ENCODE results near the gene GRM4. TPM values are rescaled to one million over a fixed set of nuclear protein-coding genes. Genes with fewer than 3 reads are reported as not detected.

GRM4 gene
- total and polyA plus RNA-seq, 4 donors = not detected

GRCh38 chr6:34096193-34096592, 49.7 kb downstream of the GRM4 start:
- Histone ChIP-seq H3K9me3 (ENCODE audit: control insufficient read depth in 4 of 4, low read length in 3 of 4) (no peaks in the 10 kb centered on the region), H3K4me3 (ENCODE audit: low read depth in 1 of 3, low read length in 3 of 3) (no peak overlapping the region), H3K9ac (ENCODE audit: low read depth in 1 of 2, low read length in 2 of 2) (no peak overlapping the region), H3K36me3 (ENCODE audit: control insufficient read depth in 4 of 4, insufficient read depth in 3 of 4, low read depth in 1 of 4, low read length in 3 of 4) (no peaks in the 10 kb centered on the region), H3K27me3 (ENCODE audit: control insufficient read depth in 4 of 4, insufficient read depth in 4 of 4, low read length in 3 of 4) (peaks cover 0 to 5% (median 2%) of the 10 kb centered on the region in 4 donors), H3K27ac (ENCODE audit: low read depth in 1 of 2, low read length in 2 of 2) (no peak overlapping the region), H3K4me1 (ENCODE audit: control insufficient read depth in 4 of 4, insufficient read depth in 4 of 4, low read length in 3 of 4) (no peaks in the 10 kb centered on the region)
- TF ChIP-seq GABPA (IDR thresholded peaks at IDR 0.05 in 1 of 2, conservative IDR thresholded peaks at IDR 0.05 in 1 of 2) (no peak), RAD21 (IDR thresholded peaks at IDR 0.05) (no peak), HNF4A (conservative IDR thresholded peaks at IDR 0.05) (no peak), YY1 (IDR thresholded peaks at IDR 0.05) (no peak), JUND (IDR thresholded peaks at IDR 0.05) (no peak), CTCF (IDR thresholded peaks at IDR 0.05; ENCODE audit: low read depth, low read length, missing input control) (no peak), TAF1 (conservative IDR thresholded peaks at IDR 0.05) (no peak), NR2F2 (IDR thresholded peaks at IDR 0.05) (no peak), RXRA (IDR thresholded peaks at IDR 0.05) (no peak), FOXA2 (IDR thresholded peaks at IDR 0.05) (no peak), FOXA1 (IDR thresholded peaks at IDR 0.05) (no peak), SP1 (IDR thresholded peaks at IDR 0.05) (no peak), HNF4G (IDR thresholded peaks at IDR 0.05) (no peak), EGR1 (IDR thresholded peaks at IDR 0.05; ENCODE audit: low read depth in 2 of 2) (no peak), ATF3 (IDR thresholded peaks at IDR 0.05) (no peak)
- TF ChIP-seq, protein P1, sequence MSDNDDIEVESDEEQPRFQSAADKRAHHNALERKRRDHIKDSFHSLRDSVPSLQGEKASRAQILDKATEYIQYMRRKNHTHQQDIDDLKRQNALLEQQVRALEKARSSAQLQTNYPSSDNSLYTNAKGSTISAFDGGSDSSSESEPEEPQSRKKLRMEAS (IDR thresholded peaks at IDR 0.05) = no peak
- TF ChIP-seq, protein P2, sequence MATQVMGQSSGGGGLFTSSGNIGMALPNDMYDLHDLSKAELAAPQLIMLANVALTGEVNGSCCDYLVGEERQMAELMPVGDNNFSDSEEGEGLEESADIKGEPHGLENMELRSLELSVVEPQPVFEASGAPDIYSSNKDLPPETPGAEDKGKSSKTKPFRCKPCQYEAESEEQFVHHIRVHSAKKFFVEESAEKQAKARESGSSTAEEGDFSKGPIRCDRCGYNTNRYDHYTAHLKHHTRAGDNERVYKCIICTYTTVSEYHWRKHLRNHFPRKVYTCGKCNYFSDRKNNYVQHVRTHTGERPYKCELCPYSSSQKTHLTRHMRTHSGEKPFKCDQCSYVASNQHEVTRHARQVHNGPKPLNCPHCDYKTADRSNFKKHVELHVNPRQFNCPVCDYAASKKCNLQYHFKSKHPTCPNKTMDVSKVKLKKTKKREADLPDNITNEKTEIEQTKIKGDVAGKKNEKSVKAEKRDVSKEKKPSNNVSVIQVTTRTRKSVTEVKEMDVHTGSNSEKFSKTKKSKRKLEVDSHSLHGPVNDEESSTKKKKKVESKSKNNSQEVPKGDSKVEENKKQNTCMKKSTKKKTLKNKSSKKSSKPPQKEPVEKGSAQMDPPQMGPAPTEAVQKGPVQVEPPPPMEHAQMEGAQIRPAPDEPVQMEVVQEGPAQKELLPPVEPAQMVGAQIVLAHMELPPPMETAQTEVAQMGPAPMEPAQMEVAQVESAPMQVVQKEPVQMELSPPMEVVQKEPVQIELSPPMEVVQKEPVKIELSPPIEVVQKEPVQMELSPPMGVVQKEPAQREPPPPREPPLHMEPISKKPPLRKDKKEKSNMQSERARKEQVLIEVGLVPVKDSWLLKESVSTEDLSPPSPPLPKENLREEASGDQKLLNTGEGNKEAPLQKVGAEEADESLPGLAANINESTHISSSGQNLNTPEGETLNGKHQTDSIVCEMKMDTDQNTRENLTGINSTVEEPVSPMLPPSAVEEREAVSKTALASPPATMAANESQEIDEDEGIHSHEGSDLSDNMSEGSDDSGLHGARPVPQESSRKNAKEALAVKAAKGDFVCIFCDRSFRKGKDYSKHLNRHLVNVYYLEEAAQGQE (IDR thresholded peaks at IDR 0.05) = no peak
- TF ChIP-seq, protein P3, sequence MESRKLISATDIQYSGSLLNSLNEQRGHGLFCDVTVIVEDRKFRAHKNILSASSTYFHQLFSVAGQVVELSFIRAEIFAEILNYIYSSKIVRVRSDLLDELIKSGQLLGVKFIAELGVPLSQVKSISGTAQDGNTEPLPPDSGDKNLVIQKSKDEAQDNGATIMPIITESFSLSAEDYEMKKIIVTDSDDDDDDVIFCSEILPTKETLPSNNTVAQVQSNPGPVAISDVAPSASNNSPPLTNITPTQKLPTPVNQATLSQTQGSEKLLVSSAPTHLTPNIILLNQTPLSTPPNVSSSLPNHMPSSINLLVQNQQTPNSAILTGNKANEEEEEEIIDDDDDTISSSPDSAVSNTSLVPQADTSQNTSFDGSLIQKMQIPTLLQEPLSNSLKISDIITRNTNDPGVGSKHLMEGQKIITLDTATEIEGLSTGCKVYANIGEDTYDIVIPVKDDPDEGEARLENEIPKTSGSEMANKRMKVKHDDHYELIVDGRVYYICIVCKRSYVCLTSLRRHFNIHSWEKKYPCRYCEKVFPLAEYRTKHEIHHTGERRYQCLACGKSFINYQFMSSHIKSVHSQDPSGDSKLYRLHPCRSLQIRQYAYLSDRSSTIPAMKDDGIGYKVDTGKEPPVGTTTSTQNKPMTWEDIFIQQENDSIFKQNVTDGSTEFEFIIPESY (IDR thresholded peaks at IDR 0.05) = no peak
- 62% methylated on average over 5 of the region's 5 CpGs for WGBS
- no peak for DNase-seq (ENCODE audit: low spot score)
